Fibroblast of skin of right biceps (primary cell): ENCODE results near the gene TBL1X.

Experiments
- DNase-seq: peaks from one replicate; pipeline ENCODE4 v3.0.0-alpha.2; 2013

Gene TBL1X

DNA sequence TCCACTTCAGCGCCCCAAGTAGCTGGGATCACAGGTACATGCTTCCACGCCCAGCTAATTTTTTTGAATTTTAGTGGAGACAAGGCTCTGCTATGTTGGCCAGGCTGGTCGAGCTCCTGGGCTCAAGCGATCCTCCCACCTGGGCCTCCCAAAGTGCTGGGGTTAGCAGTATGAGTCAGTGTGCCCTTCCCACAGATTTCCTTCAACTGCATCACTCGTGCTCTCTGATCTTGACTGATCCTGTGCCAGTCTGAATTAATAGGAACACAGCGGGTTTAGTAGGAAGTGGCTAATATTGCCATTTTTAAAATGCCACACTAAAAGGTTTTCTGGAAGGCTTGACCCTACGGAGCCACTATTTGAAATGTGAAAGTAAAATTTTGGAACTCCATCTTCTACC, 317.1 kb downstream of the TBL1X start:
- DNase-seq: no peak

DNA sequence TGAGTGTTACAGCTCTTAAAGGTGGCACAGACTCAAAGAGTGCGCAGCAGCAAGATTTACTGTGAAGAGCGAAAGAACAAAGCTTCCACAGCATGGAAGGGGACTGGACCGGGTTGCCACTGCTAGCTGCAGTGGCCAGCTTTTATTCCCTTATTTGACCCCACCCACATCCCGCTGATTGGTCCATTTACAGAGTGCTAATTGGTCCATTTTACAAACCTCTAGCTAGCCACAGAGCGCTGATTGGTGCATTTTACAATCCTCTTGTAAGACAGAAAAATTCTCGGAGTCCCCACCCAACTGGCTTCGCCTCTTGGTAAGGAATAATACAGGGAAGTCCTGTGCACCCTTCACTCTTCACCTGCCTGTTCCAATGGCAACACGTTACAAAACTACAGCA, 319.5 kb downstream of the TBL1X start:
- no peak for DNase-seq

DNA sequence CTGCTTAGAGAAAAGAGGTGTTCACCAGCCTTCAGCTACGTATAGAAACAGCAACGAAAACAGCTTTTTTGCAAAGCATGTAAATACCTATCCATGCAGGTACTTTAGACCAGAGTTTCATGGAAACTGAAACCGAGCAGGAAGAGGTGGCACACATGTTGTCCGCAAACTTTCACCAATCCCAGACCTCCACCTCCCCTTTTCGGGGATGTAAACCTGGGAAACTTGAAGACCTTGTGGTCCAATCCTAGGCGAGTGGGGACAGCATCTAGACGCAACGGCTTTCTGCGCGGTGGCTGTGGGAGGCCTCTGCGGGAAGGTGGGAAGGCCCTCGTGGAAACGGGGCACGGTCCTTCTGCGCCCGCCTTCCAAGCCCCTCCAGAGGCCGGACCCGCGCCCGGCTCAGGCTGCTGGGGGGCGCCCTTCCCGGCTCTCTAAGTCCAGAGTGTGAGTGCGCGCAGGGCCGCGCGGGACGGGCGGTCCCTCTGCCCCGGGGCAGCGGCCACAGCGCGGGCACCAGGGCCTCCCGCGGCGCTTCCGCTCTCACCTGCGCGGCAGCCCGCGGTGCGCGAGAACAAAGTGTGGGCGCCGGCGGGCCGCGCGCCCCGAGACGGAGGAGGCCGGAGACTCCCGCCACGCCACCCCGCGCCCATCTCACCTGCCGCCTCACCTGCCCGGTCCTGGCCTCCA, 320.5 kb downstream of the TBL1X start:
- no peak for DNase-seq

DNA sequence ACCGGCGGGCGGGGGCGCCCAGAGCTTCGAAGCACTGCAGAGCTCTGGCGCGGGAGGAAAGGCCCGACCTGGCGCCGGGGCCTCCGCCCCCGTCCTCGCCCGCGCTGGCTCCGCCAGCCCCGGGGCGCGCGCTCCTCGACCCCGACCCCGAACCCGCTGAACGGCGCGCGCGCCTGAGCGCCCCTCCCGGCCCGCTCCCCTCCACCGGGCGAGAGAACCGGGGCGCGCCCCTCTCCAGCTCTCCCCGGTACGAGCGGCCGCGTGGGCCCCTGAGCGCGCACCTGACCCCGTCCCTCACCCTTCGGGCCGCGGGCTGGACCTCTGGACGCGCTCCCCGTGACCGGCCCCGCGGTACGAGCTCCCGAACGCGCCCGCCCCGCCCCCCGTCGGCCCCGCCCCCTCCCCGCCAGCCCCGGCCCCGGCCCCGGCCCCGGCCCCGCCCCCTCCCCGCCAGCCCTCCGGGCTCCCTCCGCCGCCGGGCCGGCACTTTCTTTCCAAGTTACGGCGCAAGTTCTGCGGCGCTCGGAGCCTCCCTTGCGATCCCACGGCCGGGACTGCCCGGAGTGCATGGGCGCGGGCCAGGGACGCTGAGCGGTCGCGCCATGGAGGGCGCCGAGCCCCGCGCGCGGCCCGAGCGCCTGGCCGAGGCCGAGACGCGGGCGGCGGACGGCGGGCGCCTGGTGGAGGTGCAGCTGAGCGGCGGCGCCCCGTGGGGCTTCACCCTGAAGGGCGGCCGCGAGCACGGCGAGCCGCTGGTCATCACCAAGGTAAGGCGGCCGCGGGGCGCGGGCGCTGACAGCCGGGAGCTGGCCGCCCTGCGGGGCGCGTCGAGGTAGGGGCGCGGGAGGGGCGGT, 321.3 kb downstream of the TBL1X start, which contains the start of gene SHROOM2:
Gene SHROOM2, plus strand, starts transcription at position 486 of the 854 bp plus-strand sequence. Its CDS starts 117 bp downstream, at position 603.
- no peak for DNase-seq

DNA sequence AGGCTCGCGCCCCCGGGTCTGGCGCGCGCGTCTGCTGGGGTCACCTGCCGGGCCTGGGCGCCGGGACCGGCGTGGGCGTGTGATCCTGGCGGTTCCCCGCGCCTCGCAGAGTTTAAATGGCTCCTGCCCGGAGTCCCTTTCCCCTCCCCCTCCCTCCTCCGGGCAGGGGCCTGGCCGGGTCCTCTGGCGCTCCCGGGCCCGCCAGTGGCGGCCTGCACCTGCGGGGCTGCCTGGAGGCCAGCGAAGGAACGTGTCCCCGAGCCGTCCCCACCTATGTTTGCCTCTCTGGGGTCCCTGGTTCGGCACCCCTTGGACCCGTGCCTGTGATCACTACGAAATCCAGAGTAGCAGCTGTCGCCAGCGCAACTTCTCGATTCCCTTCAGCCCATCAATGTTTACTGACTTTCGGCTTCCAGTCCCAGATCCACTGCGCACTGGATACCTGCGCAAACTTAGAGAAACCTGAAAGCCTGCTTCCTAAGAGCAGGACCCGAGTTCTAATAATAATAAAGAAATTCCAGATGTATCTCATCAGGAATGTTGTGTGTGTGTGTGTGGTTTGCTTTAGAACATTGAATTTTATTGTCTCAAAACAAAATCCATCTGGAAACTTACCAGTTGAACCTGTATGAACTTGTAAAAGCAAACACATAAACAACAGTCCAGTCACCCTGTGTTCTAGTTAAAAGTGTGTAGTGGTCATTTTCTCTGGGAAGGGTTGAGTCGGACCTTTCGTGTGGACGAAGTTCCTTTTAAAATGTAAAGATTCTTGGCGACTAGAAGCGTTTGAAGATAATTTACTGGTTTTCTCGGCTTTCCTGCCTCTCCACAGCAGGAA, 322.2 kb downstream of the TBL1X start:
- DNase-seq: no peak

DNA sequence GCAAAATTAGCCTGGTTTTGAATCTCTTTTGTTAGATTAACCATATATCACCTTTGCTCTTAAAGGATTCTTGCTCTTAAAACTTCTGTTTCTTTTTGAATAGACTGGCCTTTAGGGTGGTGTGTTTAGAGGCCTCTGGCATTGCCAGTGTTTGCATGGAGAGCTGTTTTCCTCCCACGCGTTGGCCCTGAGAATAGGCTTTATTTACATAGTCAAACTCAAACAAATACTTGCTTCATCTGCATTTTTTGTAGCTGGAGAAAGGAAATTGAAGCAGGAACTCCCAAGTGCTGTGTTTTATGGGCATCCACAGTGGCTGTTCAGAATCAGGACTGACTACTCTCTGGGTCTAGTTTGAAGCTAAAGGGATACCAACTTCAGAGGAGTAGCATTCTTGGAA, 324.1 kb downstream of the TBL1X start:
- no peak for DNase-seq

DNA sequence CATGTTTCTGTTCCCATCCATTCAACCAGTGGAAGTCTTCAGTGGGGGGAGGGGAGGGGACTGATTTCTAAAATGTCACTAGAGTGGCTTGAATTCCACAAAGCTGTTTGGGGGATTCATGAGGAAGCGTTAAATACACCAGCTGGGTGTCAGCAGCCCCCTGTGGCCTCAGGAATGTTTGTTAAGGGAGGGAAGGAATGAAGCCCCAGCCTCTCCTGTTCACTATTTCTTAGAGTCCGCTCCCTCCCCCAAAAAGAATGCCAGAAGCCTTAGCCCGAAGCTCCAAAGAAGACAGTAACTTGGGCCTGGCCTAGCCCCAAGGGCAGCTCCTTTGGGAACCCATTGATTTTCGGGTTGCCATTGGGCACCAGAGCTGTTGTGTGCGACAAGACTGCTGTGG, 324.7 kb downstream of the TBL1X start:
- no peak for DNase-seq
